GM10266 (cell line): ENCODE results near the gene RIMOC1.
"Not testable (repeated sequence)": the region's sequence is repeated elsewhere in the genome, so short reads cannot be mapped to it uniquely, and the experiment has no call there.

Experiments used
- DNase-seq: peaks from one replicate; pipeline ENCODE4 v3.0.0; 2012; ENCODE audit errors: extremely low spot score
- CTCF ChIP-seq: IDR thresholded peaks from 2 replicates; pipeline ENCODE4 v1.5.1; 2012; ENCODE audit warnings: mild to moderate bottlenecking, low read depth; ENCODE audit not compliant: control insufficient read depth, insufficient read depth; ENCODE audit errors: missing control alignments

RIMOC1 gene

GRCh38 chr5:41929035-41929434 is 24.9 kb downstream of the RIMOC1 start:
- DNase-seq = no peak
- TF ChIP-seq CTCF = no peak

DNA sequence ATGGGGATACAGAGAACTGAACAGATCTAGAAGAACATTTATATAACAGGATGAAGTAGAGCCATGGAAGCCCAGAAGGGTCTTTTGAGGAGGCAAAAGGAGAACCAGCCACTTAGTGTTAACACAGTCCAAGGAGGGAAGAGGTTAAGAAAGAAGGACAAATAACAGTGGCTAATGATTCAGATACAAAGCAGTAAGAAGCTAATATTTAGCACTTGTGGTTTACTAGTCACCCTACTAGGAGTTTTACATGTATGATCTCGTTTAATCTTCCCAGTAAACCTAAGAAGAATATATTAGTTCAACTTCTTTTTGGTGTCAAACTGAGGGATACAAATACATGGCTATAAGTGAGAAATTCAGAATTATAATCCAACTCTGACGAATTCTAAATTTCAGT is 28.6 kb downstream of the RIMOC1 start:
- no peak for TF ChIP-seq CTCF
- DNase-seq = no peak

GRCh38 chr5:41935544-41935943 is 31.4 kb downstream of the RIMOC1 start:
- DNase-seq = no peak

GRCh38 chr5:41940641-41941040 is 36.5 kb downstream of the RIMOC1 start:
- DNase-seq = no peak
- TF ChIP-seq CTCF = no peak

More at GRCh38 chr5:41935544-41935943, 31.4 kb downstream of the RIMOC1 start:
- TF ChIP-seq CTCF = no peak

- DNase-seq = not testable (repeated sequence)
Observed at GRCh38 chr5:41945332-41945955, 41.3 kb downstream of the RIMOC1 start.

DNA sequence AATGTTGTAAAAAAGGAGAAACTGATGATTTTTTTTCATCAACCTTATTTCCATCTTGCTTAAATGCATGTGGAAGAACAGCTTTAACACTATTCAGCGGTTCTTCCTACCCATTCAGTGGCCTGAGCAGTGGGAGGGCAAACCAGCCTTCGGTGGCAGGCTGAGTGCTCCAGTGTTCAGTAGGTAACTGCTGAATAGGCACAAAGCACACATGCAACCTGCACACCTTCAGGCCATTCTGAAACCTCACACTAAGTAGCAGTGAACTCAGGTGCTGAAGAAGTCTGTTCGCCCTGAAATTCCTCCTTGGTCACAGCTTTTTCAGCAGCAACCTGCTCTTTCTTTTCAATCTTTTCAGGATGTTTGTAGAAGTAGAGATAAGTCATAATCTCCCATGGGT is 47.1 kb downstream of the RIMOC1 start:
- no peak for DNase-seq
- TF ChIP-seq CTCF = no peak
